GM10266 (cell line): ENCODE measurements around the gene BMI1.
"Not testable (repeated sequence)": the region's sequence is repeated elsewhere in the genome, so short reads cannot be mapped to it uniquely, and the experiment has no call there.

Experiments used
- DNase-seq: peaks from one replicate; pipeline ENCODE4 v3.0.0; 2012; ENCODE audit errors: extremely low spot score
- CTCF ChIP-seq: IDR thresholded peaks from 2 replicates; pipeline ENCODE4 v1.5.1; 2012; ENCODE audit warnings: mild to moderate bottlenecking, low read depth; ENCODE audit not compliant: control insufficient read depth, insufficient read depth; ENCODE audit errors: missing control alignments

BMI1 gene

GRCh38 chr10:22301193-22301592, 19.7 kb upstream of the BMI1 start:
- TF ChIP-seq CTCF, result no peak
- DNase-seq, result no peak

- no peak for TF ChIP-seq CTCF
- DNase-seq, result no peak
These were observed 17.4 kb upstream of the BMI1 start for GRCh38 chr10:22303461-22303860.

- TF ChIP-seq CTCF, result no peak
- no peak for DNase-seq
These were observed 15.2 kb upstream of the BMI1 start for GRCh38 chr10:22305721-22306120.

- peak; percentile 74 for DNase-seq
- TF ChIP-seq CTCF, result no peak
These were observed 12.5 kb upstream of the BMI1 start for GRCh38 chr10:22308390-22308789.

GRCh38 chr10:22309180-22310000, 11.5 kb upstream of the BMI1 start:
- TF ChIP-seq CTCF, result no peak
- DNase-seq, result no peak

- not testable (repeated sequence) for DNase-seq
These were observed 10.9 kb upstream of the BMI1 start for GRCh38 chr10:22310012-22310411.

- TF ChIP-seq CTCF, result no peak
- no peak for DNase-seq
These were observed 10.0 kb upstream of the BMI1 start for GRCh38 chr10:22310928-22311327.
